Anterior cingulate cortex (tissue), 58 donors: ENCODE measurements around the gene ESPL1.

Experiments used
- DNase-seq, 58 donors: peaks; one replicate each; lab custom pipeline; 2025; lab: John Stamatoyannopoulos, UW

The ESPL1 gene

DNA sequence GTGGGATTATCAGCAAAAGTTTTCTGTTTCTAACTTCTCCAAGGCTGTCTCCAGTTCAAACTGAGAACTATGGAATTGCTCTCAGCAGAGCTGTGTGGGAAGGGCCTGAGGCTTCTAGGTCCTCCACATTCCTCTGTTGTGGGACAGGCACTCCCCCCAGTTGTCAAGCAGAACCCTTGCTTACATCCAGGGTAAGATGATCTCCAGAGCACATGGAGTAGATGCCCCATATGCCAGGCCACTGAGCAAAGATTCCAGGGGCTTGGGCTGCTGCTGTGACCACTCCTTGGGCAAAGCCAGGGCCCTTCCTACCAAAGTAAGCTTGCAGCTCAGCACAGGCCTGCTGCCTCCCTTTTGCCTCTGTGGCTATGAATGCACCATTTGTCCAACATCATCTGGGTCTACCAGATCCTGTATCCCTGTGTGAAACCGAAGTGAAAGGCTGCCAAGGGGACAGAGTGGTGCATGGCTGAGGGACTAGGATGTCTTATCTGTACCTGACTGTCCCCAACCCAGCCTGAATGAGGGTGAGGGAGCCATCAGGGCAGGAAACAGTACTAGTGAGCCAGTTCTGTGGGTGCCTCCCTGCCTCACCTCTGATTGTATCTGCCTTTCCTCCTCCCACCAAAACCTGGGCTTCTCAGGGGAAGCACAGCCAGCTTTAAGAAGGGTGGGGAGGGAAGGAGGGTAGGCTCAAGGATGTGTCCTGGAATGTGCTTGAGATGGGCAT lies 13.1 kb upstream of the ESPL1 start:
- DNase-seq, result no peak

DNA sequence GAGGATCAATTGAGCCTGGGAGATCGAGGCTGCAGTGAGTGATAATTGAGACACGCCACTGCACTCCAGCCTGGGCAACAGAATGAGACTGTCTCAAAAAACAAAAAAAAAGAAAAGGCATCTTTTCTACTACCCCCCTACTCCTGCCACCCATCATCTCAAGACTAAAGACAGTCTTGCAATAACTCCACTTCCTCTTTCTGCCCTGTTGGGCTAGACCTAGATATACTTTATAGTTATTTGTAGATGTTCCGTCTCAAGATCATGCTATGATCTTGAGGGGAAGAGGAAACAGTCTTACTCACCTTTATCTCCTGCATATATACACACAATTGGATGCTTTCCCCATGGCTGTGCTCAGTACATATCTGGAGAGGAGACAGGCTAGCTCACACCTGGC lies 12.1 kb upstream of the ESPL1 start:
- no peak for DNase-seq

DNA sequence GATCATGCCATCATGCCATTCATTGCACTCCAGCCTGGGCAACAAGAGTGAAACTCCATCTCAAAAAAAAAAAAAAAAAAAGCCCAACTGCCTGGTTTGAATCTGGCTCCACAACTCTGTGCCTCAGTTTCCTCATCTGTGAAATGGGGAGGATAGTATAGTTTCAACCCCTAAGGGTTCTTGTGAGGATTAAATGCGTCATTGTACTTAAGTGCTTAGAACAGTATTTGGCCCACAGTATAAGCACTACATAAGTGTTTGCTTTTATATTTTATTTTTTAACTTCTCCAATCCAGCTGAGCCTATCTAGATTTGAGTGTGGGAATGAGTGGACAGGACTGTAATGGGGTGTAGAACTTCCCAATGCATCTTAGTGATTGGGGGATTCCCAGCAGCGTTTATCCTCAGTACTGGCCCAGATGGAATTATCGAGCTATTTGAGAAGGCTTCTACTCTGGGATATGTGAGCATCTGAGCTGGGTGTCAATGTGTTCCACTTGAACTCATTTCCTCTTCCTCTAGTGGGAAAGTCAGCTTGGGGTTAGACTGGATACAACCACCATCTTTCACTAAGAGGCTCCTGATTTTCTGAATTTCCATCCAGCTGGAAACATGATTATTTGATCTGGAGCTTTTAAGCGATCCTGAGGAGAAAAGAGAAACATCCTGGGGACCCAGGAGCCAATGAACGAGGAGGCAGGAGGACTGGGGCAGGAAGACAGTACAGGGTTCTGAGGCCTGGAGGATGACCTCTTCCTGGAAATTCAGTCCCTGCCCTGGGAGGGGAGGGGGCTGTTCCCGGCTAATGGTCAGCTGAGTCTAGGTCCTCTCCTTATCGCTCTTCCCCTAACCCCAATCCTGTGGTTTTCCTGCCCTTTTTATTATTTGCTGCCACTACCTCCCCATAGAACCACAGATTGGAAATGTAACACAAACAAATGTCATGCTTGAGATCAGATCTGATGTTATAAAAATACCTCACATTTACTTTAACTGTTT lies 9.3 kb upstream of the ESPL1 start:
- DNase-seq, result no peak

DNA sequence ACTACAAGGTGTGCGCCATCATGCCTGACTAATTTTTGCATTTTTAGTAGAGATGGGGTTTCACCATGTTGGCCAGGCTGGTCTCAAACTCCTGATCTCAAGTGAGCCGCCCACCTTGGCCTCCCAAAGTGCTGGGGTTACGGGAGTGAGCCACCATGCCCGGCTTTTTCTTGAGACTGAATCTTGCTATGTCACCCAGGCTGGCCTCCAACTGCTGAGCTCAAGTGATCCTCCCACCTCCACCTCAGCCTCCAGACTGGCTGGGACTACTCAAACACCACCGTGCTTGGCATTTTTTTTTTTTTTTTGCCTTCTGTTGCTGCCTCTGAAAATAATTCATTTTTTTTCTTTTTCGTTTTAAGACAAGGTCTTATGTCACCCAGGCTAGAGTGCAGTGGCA lies 8.2 kb upstream of the ESPL1 start:
- no peak for DNase-seq

DNA sequence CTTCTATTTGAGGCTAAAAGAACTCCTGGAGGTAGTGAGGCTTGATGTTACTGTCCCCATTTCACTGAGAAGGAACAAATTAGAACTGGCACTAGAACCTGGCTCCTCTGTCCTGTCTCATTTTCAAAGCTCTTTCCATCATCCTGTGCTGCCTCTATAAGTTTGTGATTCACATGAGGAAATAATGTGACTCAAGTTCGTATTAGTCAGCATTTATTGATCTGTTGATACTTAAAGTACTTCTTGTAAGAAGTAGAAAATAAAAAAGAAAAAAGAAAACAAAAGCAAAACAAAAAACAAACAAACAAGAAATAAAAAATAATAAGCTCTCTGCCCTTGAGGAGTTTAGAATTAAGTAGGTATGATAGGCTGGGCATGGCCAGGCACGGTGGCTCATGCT lies 2.3 kb upstream of the ESPL1 start:
- DNase-seq, result no peak

DNA sequence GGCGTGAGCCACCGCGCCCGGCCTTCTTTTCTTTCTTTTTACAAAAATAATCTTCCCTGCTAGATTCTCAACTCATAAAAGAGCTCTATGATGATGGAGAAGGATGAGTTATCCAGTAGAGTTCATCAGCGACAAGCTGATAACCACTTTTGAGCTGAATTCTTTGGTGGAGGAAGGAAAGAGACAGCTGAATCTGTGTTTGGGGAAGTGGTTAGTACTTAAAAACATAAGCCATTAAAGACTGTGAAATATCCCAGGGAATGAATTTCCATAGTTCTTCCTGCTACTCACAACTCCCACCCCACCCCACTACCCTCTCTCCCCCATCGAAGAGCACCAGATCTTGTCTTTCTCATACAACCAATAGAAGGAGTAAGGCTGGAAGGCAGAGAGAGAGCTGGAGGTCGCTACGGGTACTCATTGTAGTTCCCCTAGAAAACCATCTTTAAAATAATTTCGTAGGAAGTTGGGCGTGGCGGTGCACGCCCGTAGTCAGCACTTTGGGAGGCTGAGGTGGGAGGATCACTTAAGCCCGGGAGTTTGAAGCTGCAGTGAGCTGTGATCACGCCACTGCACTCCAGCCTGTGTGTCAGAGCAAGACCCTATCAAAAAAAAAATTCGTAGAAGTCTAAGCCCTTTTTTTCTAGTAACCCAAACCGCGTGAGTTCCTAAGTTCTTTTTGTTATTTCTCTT lies 647 bp upstream of the ESPL1 start:
- no peak for DNase-seq

DNA sequence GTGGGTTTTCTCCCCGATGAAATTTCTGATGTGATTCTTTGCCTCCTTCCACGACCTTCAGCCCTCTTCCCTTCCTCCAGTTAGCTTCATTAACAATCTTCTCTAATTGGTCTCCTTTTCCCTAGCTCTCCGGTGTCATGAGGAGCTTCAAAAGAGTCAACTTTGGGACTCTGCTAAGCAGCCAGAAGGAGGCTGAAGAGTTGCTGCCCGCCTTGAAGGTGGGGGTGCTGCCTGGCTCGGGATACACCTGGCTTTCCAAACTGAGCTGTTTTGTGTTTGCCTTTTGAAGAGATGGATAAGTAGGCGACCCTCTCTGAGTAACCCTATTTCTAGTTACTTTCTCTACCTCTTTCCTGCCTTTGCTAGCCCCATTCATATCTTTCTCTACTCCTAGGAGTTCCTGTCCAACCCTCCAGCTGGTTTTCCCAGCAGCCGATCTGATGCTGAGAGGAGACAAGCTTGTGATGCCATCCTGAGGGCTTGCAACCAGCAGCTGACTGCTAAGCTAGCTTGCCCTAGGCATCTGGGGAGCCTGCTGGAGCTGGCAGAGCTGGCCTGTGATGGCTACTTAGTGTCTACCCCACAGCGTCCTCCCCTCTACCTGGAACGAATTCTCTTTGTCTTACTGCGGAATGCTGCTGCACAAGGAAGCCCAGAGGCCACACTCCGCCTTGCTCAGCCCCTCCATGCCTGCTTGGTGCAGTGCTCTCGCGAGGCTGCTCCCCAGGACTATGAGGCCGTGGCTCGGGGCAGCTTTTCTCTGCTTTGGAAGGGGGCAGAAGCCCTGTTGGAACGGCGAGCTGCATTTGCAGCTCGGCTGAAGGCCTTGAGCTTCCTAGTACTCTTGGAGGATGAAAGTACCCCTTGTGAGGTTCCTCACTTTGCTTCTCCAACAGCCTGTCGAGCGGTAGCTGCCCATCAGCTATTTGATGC lies 797 bp downstream of the ESPL1 start:
- no peak for DNase-seq

DNA sequence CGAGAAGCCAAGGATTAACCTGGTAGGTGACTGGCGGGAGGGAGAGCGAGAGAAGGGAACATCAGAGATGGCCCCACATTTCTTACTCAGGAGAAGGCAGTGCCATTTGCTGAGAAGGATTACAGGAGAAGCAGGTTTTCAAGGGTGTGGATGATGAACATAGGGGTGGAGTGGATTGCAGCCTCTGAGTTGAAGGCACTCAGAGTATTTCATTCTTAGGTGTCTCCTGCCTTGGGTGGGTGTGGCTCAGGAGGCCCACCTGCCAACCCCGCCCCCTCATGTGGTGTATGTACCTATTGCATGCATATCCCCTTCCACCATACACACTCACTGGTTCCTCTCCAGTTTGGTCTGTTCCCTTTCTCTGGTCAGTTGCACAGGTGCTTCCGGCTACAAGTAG lies 6.3 kb downstream of the ESPL1 start:
- no peak for DNase-seq

DNA sequence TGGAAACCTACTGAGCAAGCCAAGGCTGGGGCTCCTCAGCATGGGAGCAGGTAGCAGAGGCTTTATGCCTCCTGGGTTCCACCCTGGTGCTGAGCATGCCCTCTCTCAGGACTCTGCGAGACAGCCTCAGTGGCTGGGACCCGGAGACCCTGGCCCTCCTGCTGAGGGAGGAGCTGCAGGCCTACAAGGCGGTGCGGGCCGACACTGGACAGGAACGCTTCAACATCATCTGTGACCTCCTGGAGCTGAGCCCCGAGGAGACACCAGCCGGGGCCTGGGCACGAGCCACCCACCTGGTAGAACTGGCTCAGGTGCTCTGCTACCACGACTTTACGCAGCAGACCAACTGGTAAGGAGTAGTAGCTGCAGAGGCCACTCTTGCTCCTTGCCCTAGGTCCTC lies 8.4 kb downstream of the ESPL1 start:
- no peak for DNase-seq

DNA sequence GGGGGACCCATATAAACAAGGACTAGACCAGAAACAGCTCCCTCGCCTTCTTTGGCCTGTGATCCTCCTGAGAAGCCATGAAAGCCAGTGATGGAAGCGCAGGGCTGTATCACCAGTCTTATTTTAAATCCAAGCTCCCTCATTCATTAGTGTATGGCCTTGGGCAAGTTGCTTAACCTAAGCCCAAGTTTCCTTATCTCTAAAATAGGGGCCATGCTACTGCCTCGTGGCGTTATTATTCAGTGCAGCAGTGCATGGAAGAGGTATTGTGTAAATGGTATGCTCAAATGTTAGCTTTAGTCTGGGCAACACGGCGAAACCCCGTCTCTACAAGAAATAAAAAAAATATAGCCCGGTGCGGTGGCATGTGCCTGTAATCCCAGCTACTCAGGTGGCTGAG lies 9.9 kb downstream of the ESPL1 start:
- no peak for DNase-seq

DNA sequence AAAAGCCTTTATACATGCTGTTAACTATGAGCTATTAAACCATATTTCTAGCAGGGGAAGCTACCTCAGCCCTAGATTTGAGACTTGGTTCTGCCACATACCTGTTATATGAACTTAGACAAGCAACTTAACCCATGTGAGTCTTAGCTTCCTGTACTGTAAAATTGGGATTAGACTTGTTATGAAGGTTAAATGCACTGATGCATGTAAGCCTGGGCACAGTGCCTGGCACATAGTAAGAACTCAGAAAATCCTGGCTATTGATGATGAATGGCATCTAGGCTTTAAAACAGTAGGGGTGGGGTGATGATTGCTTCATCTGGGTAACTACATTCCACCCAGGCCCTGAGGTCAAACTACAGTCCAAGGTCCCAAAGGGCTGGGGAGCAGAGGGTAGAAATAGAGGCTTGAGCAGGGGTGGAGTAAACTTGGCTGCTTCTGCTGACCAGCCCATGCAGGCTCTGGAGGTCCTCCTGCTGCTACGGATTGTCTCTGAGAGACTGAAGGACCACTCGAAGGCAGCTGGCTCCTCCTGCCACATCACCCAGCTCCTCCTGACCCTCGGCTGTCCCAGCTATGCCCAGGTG lies 11.3 kb downstream of the ESPL1 start:
- no peak for DNase-seq

DNA sequence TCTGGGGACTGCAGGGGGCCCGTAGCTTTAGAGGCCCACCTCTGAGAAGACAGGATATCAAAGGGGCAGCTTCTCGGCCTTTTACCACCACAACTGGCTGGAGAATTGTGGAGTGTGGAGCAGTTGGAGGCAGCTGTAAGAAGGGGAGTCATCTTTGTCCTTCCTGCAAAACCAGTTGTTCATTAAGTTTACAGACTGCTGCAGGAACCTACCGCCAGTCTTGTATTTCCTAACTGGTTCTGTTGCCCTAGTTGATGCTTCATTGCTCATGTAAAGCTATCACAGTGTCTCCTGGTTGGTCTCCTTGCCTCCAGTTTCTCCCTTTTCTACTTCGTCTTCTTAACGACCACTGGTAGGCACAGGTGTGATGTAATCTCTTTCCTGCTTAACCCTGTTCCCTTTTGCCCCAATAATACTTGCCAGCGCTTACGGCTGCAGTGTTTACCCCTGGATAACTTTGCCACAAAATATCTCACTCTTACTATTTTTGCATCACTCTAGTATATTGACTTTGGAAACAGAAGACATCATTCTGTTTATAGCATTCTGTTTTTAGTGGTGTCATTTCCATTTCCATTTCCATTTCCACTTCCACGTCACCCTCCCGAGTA lies 11.9 kb downstream of the ESPL1 start:
- DNase-seq, result no peak

DNA sequence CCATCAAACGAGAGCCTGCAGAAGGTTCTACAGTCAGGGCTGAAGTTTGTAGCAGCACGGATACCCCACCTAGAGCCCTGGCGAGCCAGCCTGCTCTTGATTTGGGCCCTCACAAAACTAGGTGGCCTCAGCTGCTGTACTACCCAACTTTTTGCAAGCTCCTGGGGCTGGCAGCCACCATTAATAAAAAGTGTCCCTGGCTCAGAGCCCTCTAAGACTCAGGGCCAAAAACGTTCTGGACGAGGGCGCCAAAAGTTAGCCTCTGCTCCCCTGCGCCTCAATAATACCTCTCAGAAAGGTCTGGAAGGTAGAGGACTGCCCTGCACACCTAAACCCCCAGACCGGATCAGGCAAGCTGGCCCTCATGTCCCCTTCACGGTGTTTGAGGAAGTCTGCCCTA lies 18.3 kb downstream of the ESPL1 start:
- no peak for DNase-seq

DNA sequence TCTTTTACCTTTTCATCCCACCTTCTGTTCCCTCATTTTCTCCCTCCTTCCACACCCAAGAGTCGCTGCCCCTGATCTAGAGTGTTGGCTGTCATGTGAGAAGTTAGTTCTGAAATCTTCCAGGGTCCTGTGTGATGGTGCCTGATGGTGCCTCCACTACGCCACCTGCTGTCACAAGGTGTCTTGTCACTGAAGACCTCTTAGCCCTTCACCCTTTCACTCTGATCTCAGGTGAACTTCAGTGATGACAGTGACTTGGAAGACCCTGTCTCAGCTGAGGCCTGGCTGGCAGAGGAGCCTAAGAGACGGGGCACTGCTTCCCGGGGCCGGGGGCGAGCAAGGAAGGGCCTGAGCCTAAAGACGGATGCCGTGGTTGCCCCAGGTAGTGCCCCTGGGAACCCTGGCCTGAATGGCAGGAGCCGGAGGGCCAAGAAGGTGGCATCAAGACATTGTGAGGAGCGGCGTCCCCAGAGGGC lies 19.7 kb downstream of the ESPL1 start:
- DNase-seq, result peak in 29 of 58 donors; percentile 5 to 80 (median 23)

DNA sequence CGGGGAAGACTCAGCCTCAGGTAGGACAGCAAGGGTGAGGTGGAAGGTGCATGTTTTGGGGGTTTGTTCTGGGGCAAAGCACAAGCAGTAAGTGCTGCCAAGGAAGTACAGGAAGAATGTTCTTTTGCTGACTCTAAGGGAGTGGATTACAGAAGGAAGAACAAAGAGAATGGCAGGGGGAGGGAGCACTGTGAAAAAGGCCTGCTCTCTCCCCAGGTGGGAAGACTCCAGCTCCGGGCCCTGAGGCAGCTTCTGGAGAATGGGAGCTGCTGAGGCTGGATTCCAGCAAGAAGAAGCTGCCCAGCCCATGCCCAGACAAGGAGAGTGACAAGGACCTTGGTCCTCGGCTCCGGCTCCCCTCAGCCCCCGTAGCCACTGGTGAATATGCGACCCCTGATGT lies 20.2 kb downstream of the ESPL1 start:
- no peak for DNase-seq

DNA sequence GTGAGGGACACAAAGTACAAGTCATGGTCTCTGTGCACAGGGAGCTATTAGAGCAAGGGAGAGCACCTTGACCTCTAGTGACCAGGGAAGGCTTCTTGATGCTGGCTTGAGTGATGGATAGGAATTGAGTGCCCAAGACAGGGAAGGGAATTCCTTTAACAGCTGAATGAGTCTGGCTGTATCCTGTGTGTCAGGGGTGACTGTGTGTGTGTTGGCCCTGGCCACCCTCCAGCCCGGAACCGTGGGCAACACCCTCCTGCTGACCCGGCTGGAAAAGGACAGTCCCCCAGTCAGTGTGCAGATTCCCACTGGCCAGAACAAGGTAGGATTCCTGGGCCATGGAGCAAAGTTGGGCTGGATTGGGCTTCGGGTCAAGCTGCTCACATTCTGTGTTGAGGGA lies 21.8 kb downstream of the ESPL1 start:
- DNase-seq, result no peak

DNA sequence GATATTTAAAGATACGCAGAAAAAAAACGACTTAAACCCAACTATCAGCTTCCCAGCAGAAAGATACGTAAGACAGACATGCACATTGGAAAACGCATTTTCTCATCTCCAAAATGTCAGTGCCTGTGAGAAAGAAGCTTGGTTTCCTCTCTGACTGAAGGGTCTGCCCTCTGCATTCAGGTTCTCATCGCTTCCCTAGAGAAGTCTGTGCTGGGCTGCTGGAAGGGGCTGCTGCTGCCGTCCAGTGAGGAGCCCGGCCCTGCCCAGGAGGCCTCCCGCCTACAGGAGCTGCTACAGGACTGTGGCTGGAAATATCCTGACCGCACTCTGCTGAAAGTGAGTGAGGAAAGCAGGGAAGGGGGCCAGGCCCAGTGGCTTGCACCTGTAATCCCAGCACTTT lies 22.6 kb downstream of the ESPL1 start:
- DNase-seq, result no peak

DNA sequence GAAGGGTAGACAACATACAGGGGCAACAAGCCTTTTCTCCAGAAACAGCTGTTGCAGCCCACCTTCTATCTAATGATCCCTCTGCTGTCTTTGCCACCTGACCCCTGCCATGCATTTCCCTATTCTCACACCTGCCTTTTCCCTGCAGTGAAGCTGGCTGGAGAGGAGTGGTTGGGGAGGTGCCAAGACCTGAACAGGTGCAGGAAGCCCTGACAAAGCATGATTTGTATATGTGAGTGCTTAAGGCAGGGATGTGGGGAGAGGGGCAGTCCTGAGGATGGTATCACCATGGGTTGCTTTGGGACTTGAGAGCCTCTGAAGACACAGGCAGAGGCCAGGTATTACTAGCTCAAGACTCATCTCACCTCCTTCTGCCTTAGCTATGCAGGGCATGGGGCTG lies 24.3 kb downstream of the ESPL1 start:
- no peak for DNase-seq
